HuH-7 (cell line): ENCODE measurements around the gene SUDS3.
A peak's percentile ranks its signal among the peaks of the same experiment; 100 is the strongest.
"Not testable (repeated sequence)": the region's sequence is repeated elsewhere in the genome, so short reads cannot be mapped to it uniquely, and the experiment has no call there.

Source experiments
- DNase-seq: peaks from one replicate; pipeline ENCODE4 v3.0.0; 2011; ENCODE audit warnings: low spot score

Gene SUDS3

DNA sequence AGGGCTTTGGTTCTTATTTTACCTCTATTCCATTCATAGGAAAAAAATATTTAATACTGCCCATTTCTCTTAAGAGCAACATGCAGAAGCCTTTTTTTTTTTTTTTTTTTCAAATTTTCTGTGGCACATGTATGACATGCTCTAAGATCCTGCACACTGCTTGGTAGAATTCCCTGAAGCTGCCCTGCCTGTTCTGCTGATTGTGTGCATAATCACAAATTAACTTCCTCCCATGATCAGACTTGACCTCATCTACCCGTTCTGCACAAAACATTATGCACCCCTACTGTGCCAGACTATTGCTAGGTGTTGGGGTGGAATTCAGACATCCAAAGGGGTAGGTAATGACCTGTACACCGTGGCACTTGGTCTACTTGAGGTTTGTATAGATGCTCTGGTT lies 22.2 kb downstream of the SUDS3 start:
- no peak for DNase-seq

DNA sequence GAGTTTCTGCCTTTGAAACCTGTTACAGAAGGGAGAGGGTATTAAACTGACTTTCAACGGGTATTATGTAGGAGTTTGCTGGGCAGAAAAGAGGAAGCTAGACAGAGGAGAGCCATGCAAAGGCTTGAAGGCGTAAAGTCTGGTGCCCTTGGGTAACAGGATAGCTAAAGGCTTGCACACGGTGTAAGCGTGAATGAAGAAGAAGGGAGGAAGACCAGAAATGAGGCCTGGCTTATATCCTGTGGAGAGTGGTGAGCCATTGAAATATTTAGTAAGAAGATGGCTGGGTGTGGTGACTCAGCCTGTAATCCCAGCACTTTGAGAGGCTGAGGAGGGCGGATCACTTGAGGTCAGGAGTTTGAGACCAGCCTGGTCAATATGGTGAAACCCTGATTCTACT lies 22.6 kb downstream of the SUDS3 start:
- no peak for DNase-seq

DNA sequence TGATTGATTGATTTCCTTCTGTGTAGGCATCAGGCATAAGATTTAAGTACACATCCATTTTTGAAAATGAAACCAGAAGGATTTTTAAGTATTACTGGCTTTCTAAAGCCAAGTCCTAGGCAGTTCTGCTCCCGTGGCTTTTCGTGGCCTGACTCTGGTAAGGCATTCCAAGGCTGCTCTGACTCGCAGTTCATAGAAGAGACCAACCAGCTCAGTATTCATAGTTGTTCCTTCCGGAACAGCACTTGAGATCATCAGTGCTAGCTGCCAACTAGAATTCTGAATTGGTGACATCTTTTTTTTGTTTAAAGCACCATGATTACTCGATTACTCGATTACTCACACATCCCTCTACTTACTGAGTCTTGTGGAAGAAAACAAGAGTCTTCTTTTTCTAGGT lies 25.9 kb downstream of the SUDS3 start:
- no peak for DNase-seq

DNA sequence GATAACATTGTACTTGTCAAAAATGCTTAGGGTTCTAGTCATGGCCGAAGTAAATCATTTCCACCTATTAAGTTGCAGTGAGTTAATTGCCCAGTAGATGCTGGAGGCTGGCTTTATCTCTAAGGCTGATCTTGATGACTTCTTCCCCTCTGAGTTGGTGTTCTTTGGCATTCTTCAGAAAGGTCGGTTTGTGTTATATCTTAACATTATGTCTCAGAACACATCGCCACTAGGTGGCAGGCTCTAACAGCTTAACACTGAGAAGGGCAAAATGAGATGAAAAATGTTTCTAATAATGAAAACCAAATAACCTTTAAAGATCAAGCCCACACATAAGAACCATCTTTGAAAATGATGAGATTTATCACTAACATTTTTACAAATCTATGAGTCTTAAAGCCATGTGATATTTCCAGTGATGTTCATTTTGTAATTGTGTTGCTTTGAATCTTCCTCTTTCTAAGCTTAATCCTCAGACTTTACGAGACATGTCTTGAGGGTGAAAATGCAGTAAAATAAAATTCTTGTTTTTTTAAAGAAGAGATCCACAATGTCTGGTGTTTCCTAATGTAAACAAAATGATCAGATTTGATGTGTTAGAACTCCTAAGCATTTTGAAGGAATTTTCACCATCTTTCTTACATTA lies 28.6 kb downstream of the SUDS3 start:
- peak; percentile 15 for DNase-seq

DNA sequence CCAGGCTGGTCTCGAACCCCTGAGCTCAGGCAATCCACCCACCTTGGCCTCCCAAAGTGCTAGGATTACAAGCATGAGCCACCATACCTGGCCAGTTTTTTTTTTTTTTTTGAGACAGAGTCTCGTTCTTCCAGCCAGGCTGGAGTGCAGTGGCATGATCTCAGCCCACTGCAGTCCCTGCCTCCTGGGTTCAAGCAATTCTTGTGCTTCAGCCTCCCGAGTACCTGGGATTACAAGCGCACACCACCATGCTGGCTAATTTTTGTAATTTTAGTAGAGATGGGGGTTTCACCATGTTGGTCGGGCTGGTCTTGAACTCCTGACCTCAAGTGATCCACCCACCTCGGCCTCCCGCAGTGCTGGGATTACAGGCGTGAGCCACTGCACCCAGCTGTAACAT lies 31.9 kb downstream of the SUDS3 start:
- DNase-seq, result not testable (repeated sequence)

DNA sequence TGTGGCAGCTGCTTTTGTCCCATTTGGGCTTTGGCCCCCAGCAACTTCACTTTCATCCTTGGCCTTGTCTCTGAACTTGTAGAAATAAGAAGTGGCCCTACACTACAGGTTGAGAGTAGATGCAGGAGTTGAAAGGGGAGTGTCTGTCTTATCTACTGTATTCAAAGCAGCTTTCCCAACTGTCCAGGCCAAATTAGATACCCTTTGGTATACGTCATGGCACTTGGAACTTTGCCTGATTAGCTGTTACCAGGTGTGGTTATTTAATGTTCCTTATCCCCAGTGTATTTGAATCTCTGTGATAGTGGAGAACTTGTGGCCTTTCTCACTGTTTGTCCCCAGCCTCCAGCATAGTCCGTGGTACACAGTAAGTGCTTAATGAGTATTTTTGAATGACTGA lies 33.5 kb downstream of the SUDS3 start:
- no peak for DNase-seq

DNA sequence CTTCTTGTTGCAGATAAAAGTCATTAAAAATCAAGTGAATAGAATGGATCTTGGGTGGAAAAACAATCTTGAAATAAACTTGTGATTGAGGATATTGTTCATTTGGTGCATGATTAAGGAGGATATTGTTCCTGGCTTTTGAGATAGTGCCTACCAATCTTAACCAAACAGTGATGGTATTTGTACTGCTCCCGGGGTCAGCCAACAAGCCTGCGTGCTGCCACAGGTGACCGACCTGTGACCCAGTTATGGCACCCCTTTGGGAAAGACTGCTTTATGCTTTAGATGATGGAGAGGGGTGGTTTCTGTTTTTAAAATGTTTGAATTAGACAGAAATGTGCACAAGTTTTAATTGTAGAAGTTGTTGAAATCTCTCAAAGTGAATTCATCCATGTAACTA lies 41.6 kb downstream of the SUDS3 start:
- no peak for DNase-seq

DNA sequence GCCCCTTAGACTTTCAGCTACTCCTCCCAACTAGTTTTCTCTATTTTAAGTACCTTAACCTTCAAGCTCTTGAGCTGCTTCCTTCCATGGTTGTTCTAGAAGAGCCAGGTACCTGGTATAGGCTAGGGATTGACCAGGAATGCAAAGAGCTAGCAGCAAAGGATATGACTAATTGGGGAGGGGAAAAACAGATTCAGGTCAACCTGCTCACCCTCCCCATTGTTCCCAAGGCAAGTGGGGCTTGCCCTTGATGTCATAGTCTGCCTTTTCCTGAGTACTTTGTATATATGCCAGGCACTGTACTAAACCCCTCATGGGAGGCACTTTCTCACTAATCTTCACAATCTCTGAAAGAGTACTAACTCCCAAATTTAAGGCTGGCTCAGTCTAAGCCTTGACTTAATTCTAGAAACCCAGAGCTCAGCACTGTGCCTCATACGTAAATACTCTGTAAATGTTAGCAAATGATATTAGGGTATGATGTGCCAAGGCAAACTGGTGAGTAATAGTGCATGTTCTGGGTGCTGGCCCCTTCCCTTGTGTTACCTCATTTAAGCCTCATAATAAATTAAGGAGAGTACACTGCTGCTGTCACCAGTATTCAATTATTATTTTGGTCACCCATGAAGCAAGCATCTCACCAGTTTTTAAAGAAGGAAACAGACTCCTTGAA lies 42.2 kb downstream of the SUDS3 start:
- DNase-seq, result no peak

DNA sequence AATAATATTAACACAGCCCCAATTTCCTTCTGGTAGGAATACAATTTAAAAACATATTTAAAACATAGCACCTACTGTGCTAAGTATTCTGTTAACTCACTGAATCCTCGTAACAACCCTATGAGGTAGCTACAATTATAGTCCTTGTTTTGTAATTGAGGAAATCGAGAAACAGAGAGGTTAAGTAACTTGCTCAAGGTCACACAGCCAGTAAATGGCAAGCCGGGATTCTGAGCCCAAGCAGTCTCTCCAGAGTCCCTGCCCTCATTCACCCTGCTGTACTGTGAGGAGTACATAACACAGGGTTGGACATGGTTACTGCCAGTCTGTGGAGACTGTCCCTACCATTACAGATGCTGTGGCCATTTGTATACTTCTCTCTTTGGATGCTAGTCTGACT lies 44.3 kb downstream of the SUDS3 start:
- DNase-seq, result no peak

DNA sequence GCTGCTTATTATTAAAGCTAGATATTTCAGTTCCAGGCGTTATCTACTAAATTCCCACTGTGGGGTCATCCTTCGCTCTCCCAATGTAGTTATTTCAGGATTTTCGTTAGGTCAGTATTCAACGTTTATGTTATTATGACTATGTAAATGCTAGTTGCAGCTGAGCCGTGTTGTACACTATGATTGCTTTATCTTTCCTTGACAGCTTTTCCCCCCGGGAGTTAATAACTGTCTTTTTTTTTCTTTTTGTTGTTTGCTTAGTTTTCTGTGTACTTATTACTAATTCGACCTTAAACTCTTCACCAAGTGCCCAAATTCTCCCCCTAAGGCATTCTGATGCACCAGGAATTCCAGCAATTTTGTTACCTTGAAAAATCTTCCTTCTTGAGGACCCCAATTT lies 48.5 kb downstream of the SUDS3 start:
- DNase-seq, result no peak

DNA sequence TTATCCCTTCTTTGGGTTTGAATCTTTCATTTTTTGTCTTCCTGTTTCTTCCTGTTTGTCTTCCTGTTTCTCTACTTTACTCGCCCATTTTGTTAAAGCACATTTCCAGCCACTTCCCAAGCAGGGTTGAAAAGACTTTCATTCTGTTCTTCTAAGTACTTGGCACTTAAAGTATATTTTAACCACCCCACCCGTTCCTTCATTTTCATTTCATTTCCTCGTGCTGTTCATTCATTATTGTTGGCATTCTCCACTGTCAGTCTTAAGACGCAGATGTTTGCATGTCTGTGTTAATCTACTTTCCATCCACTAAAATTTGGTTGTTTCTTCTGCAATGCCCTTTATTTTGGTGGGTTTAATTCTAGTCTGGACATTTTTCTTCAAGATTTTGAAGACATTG lies 49.0 kb downstream of the SUDS3 start:
- DNase-seq, result no peak

DNA sequence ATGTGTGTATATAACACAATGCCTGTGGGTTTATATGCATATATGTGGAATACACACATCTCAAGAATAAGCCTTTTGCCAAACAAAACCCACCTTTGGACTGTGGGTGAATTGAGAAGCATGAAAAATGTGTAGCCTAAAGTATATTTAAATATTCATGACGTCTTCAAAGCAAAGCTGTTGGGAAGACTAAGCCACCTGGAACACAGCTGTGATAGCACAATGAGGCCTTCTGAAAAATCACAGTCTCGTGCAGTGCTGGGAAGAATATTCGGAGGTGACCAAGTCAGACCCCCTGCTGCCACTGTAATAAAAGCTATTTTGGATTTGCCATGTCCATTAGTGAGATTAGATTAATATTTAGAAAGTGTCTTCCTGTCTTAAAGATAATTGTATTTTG lies 51.5 kb downstream of the SUDS3 start:
- DNase-seq, result no peak

DNA sequence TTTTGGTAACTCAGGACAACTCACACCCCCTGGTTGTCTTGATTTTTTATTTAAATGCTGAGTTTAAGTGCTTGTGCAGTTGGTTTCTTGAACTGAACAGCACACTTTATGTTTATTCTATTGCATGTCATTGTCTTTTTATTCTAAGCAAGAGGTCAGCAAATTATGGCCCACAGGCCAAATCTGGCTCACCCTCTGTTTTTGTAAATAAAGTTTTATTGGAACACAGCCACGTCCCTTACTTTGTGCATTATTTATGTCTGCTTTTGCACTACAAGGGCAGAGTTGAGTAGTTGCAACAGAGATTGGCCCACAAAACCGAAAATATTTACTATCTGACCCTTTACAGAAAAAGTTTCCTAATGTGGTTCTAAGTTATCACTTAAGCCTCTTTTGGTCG lies 52.3 kb downstream of the SUDS3 start:
- DNase-seq, result no peak

DNA sequence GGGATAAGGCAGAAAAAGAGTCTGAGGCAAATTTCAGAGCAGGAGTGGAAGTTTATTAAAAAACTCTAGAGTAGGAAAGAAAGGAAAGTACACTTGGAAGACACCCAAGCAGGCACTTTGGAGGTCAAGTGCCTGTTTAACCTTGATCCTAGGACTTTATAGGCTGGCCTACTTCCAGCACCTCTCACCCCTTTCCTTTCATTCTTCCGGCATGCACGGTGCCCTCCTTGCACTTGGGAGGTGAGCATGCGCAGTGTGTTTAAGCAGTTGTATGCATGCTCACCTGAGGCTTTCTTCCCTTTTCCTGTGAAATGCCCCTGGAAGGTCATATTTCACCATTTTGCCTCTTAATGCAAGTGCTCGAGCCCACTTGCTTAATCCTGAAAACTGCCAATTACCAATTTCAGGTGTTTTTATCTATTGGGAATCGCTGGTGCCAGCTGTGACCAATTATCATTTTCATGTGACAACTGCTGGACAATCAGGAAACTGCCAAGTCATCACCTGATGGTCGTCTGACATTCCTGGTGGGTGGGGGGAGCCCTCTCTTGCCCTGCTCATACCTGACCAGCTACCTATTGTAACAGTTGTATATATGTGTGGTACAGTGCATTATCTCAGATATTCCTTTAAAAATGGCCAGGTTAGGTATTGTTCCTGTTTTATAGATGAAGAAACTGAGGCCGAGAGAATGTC lies 53.5 kb downstream of the SUDS3 start:
- no peak for DNase-seq

DNA sequence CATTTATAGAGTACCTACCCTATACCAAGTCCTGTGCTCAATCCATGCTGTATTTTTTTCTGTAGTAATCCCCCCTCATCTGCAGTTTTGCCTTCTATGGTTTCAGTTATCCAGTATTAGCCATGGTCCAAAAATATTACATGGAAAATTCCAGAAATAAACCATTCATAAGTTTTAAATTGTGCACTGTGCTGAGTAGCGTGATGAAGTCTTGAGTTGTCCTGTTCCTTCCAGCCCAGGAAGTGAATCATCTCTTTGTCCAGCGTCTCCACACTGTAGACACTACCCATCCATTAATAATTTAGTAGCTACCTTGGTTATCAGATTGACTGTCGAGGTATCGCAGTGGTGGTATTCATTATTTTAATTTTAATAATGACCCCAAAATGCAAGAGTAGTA lies 54.2 kb downstream of the SUDS3 start:
- no peak for DNase-seq

DNA sequence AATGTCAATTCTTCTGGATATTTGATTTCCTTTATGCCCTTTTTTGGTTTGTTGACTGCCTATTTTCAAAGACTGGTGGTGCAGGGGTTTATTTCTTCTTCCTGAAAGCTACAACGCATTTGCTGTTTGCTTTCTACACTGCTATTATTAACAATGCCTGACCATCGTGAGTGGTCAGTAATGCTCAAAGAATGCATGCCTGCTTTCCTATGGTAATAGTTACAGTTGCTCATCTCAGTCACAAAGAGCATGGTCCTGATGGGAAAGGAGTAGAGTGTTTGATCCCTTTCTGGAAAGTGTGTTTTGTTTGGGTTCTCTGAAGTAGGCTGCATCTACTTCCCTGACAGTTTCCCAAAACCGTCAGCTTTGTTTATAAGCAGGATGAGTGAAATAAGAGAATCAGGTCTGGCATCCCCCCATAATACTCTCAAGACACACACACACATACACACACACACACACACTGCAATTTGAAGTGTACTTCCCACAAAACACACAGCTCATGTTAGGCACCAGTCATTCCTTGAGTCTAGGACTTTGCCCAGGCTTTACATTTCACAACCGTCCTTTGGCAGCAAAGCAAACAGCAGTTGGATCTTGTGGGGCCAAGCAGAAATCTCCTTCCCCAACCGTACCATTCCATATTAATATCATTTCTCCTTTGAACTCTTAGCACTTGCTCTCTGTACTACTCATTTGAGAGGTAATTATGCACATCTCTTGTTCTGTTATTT lies 56.6 kb downstream of the SUDS3 start:
- no peak for DNase-seq

DNA sequence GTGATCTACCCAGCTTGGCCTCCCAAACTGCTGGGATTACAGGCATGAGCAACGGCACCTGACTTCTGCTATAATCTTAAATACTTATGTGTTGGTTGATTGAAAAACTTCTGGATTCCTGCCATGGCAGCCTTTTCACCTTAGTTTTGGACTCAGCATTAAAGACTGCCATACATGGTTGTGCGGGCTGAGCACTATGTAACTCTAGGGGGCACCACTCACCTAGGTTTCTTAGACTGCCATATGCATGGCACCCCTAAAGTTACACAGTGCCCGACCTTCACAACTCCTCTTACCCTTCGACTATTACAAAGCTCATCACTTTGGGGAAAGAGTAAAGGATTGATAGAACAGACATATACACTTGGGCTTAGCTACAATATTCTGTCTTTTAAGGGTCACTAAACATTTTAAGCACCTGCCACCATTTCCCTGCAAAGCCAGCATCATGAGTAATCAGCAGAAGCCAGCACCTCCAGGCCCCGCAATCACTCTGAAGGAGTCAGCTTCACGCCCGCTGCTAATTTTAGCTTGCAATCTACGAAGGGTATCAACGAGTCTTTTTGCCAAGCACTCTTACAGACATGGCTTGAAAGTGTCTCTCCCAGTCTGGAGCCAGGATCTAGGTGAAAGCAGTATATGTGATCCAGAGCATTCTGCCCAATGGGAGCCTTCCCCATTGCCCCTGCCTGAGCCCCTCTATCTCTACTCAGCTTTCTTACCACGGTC lies 59.8 kb downstream of the SUDS3 start:
- DNase-seq, result no peak

DNA sequence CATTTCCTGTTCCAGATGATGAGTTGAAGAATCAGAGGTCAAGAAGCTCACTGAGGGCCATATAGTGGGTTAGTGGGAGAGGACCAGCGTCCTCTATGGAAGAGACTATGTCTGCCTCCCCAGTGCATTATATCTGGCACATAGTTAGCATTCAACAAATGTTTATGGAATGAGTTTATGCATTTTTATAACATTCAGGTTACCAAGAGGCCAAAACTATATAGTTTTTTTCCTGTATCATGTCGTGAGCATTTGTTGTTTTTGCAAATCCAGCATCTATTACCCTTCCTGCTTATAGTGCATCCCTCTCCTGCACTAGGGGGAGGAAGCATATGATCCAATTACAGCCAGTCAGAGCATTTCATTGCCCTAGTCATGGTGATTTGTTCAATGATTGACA lies 60.6 kb downstream of the SUDS3 start:
- no peak for DNase-seq

DNA sequence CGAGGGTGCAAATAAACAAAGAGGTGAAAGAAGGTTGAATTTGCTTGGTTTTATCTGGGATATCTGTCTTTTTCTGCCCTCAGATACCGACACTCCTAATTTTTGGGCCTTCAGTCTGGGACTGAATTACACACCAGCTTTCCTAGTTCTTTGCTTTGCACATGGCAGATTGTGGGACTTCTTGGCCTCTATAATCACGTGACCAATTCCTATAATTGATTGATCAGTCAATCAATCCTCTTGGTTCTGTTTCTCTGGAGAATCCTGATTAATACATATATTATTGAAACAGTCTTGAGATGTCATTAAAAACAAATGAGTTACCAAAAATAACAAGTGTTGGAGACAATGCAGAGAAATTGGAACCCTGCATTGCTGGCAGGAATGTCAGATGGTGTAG lies 62.7 kb downstream of the SUDS3 start:
- DNase-seq, result no peak

DNA sequence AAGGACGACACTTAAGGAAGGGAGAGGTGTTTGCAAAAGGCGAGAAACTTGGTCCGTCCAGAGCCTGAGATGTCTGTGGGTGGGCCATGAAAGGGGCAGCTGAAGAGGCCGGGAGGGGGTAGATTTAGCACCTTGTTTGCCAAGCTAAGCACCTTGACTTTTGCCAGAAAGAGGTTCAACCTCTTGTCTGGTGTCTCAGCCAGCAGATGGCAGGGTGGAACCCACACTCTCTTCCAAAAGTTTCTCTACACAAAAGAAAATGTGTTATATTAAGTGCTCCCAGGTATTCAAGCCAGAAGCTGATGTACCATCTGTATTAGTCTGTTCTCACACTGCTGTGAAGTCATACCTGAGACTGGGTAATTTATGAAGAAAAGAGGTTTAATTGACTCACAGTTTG lies 69.9 kb downstream of the SUDS3 start:
- no peak for DNase-seq

DNA sequence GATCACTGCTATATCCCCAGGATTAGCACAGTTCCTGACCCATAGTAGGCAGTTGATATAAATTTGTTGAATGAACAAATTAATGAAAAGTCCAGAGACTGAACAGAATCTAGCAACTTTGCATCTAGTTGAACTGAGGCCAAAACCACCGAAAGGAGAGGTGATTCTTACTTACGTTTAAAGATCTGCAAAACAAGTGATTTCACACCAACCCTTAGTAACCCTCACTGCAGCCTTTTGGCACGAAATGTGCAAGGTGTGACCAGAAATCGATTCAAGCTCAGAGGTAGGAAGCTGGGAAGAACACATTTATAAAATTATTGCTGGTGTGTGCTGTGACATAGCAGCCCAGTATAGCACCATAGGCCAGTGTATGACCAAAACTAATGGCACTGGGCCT lies 70.8 kb downstream of the SUDS3 start:
- DNase-seq, result no peak

DNA sequence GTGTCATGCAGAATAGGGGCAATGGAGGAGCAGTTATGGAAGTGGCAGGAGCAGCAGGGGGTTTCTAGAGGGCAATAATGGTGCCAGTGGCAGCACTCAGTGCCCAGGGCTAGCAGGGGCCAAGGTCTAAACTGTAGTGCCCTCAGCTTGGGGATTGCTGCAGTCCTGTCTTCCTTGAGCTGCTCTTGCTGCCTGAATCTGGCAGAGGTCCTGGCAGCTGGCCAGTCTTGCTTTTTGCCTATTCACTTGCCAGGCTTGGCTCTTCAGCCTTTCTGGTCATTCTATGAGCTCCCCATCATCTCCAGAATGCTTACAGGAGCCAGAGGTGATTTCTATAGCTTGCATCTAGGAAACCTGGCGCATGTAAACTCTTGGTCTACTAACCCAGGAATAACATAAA lies 72.0 kb downstream of the SUDS3 start:
- no peak for DNase-seq
